Coronary artery (tissue), 2 donors: ENCODE measurements around the gene EMILIN3.
A peak's percentile ranks its signal among the peaks of the same experiment; 100 is the strongest.

Experiments used
- DNase-seq: peaks from one replicate; pipeline ENCODE4 v3.0.0-alpha.2; 2017; ENCODE audit warnings: low spot score
- H3K27ac ChIP-seq, 2 donors: fragments of 200-600 bp; sonication (generic); one replicate each; pipeline ENCODE4 v1.5.1; 2016 to 2019
- H3K4me3 ChIP-seq: fragments of 200-600 bp; sonication (generic); 2 replicates; pipeline ENCODE4 v1.5.1; 2016; ENCODE audit warnings: mild to moderate bottlenecking, moderate library complexity
- TF ChIP-seq, protein P1 (sequence below): fragments of 200-600 bp; sonication (generic); IDR thresholded peaks from one replicate; pipeline ENCODE4 v1.5.1; 2019; ENCODE audit warnings: antibody characterized with exemption

The EMILIN3 gene

DNA sequence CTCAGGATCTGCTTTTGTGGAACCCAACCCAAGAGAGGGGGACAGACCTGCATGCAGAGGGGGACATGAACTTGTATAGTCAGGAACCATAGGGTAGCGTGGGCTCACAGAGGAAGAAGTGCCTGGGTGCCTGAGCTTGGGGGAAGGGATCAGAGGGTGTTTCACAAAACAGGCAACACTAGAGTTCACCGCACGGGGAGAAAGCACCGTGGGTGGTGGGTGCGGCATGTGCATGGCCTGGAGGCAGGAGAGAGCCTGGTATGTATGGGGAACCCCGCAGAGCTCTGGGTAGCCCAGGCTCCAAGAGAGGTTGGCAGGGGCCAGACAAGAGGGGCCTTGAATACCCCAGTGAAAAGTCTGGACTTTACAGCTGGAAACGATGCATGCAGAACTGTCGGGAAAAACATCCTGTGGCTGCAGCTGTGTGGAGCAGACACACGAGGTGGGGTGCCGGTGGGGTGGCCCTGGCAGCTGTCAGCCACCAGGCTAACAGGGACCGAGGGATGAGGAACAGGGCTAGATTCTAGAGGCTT is 6.7 kb upstream of the EMILIN3 start:
- TF ChIP-seq, protein P1, sequence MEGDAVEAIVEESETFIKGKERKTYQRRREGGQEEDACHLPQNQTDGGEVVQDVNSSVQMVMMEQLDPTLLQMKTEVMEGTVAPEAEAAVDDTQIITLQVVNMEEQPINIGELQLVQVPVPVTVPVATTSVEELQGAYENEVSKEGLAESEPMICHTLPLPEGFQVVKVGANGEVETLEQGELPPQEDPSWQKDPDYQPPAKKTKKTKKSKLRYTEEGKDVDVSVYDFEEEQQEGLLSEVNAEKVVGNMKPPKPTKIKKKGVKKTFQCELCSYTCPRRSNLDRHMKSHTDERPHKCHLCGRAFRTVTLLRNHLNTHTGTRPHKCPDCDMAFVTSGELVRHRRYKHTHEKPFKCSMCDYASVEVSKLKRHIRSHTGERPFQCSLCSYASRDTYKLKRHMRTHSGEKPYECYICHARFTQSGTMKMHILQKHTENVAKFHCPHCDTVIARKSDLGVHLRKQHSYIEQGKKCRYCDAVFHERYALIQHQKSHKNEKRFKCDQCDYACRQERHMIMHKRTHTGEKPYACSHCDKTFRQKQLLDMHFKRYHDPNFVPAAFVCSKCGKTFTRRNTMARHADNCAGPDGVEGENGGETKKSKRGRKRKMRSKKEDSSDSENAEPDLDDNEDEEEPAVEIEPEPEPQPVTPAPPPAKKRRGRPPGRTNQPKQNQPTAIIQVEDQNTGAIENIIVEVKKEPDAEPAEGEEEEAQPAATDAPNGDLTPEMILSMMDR, result no peak
- H3K4me3 ChIP-seq, result no peak overlapping the region
- no peak for DNase-seq
- no peak overlapping the region for H3K27ac ChIP-seq

DNA sequence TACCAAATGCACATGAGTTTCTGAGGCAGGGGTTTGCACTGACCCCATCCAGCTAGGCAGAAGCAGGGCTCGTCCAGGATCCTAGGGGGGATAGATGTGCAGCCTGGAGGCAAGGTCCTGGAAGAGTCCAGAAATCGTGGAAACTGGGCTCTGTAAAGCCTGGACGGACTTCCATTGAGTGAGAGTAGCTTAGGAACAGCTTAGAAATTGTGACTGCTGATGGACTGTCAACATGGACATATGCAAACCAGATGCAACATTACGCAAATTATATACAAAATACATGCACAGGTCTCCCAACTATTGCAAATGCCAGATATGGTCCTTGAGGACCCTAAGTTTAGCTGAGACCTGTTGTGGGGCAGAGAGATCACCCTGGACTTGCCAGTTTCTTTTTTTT is 4.8 kb upstream of the EMILIN3 start:
- TF ChIP-seq, protein P1, result no peak
- DNase-seq, result no peak
- no peak overlapping the region for H3K4me3 ChIP-seq

DNA sequence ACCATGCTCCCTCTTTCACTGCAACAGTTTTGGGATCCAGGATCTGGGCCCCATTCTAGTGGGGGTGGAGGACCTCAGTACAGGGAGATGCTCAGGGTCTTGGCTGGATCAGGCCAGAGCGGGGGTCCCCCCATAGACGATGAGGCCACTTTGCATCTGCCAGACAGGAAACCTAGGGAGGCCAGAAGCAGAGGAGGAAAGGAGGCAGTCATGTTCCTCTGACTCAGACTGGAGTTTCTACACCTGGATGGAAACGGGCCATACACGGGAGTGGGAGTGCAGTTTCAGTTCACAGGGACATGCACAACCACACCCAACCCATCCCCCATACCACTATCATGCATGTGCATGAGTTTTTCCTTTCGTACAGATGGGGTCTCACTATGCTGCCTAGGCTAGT is 3.6 kb upstream of the EMILIN3 start:
- Histone ChIP-seq H3K4me3 (no peak overlapping the region), H3K27ac (no peak overlapping the region)
- TF ChIP-seq, protein P1, result no peak
- DNase-seq, result no peak

More for the DNA sequence above, 4.8 kb upstream of the EMILIN3 start:
- no peak overlapping the region for H3K27ac ChIP-seq

DNA sequence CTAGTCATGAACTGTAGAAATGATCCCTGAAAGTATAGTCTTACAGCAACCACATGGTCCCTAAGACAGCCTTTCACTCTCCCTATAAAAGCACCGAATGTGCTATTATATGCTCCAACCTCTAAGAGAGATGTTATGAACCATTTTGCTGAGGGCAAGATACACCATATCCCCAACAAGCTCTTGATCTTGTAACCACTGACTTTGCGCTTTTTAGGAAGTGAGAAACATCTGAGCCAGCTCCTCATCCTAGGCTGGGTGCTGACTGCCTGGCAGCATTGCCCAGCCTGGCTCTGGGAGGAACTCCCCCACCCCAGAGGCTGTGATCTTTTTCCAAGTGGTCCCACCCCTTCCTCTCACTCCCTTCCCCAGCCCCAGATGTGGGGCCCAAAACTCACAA is 3.1 kb upstream of the EMILIN3 start:
- H3K27ac ChIP-seq, result no peak overlapping the region
- DNase-seq, result no peak
- TF ChIP-seq, protein P1, result no peak
- H3K4me3 ChIP-seq, result no peak overlapping the region

DNA sequence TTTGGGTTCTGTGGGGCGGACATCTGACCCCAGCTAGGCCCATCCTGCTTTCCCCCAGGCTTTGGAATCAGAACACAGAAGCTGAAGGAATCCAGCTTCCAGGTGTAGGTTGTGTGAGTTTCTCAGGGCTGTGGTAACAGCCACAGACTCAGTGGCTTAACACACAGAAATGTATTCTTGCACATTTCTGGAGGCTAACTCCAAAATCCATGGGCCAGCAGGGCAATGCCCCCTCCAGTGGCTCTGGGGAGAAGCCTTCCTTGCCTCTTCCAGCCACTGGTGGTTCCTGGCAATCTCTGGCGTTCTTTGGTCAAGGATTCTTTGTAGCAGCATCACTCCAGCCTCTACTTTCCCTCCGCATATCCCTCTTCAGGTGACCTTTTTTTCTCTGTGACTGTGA is 1.3 kb upstream of the EMILIN3 start:
- Histone ChIP-seq H3K4me3 (no peak overlapping the region), H3K27ac (no peak overlapping the region)
- TF ChIP-seq, protein P1, result no peak
- DNase-seq, result no peak

DNA sequence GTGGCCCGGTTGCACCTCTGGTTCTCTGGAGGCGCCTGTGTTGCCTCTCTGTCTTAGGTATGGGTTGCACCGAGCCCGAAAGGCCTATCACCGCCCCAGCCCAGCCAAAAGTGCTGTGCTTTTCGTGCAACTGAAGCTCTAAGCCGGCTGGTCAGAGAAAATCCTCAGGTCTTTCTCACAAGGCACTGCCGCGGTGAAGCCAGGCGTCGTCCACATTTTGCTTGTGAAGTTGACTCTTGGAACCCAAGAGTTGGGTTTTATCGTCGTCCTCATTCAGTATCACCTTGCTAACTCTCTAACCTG is 726 bp upstream of the EMILIN3 start:
- no peak for DNase-seq
- H3K27ac ChIP-seq, result no peak overlapping the region
- TF ChIP-seq, protein P1, result no peak

DNA sequence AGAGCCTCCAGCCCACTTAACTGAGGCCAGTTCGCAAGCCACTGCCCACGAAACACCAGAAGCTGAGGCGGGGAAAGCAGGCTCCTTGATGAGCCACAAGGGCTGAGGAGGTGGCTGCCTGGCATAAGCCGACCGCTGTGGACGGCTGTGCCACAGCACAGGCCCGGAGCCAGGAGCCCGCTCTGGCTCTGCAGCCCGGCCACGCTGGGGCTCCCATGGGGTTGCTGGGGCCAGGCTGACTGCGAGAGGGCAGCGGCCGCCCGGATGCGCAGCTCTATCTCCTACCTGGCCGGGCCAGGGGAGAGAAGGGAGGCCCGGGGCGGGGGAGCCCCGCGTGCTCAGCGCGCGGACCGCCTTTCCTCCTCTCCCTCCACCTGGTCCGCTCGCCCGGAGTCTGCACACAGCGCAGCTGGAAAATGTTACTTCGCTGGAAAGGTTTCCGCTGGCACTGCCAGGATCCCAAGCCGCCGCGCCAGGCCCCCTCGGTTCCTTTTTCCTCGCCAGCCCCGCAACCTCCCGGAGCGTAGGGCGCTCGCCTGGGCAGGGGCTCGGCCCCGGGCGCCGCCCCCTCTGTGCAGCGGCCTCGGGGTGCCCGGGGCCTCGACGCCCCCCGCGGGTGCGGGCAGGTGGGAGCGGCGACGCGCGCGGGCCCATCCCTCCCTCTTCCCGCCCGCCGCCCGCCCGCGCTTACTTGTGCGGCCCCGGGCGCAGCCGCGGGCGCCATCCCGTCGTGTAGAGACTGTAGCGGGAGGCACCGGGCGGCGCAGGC is 657 bp downstream of the EMILIN3 start:
- peak overlapping the region; percentile 66 for H3K4me3 ChIP-seq
- H3K27ac ChIP-seq, result no peak overlapping the region
- TF ChIP-seq, protein P1, result no peak
- DNase-seq, result no peak

More for the DNA sequence above, 726 bp upstream of the EMILIN3 start:
- H3K4me3 ChIP-seq, result no peak overlapping the region
